IMR-90 (cell line): ENCODE data around the gene ZNF157. TPM values are rescaled to one million over a fixed set of nuclear protein-coding genes. Genes with fewer than 3 reads are reported as not detected.

Experiments used
- ATAC-seq: fragments of 200-7000 bp; cut with Tn5 transposase; 2 replicates; pipeline ENCODE4 v1.9.1; 2020; ENCODE audit warnings: low read depth, mild to moderate bottlenecking, moderate library complexity
- BruUV-seq: library from RNA; stranded (reverse); fragments of 400-500 nt; replicated peaks from 2 replicates; lab custom pipeline; 2021; lab: Mats Ljungman, UMichigan
- CTCF ChIA-PET: fragments of 300-600 bp; formaldehyde crosslinking; extraction: SDS; loops from one replicate; lab custom pipeline; 2021; ENCODE audit warnings: antibody characterized with exemption; lab: Yijun Ruan, JAX
- POLR2A ChIA-PET: fragments of 300-600 bp; sonication (Branson Sonifier 250); formaldehyde crosslinking; loops from one replicate; lab custom pipeline; 2022; ENCODE audit warnings: antibody characterized with exemption; ENCODE audit not compliant: unreplicated experiment; lab: Charles Lee
- DNase-seq: peaks from one replicate; pipeline ENCODE4 v3.0.0; 2013
- H2AFZ ChIP-seq: replicated peaks from 2 replicates; pipeline ENCODE3; 2013; ENCODE audit warnings: low read length, mild to moderate bottlenecking; ENCODE audit not compliant: poor library complexity
- H2AK5ac ChIP-seq: 2 replicates; pipeline ENCODE4 v1.6.1; 2013; ENCODE audit warnings: low read depth, low read length, inconsistent platforms
- H2AK9ac ChIP-seq: replicated peaks from 2 replicates; pipeline ENCODE3; 2013; ENCODE audit warnings: mild to moderate bottlenecking, low read depth, low read length, moderate library complexity; ENCODE audit not compliant: poor library complexity
- H2BK120ac ChIP-seq: 2 replicates; pipeline ENCODE4 v1.6.1; 2013; ENCODE audit warnings: low read depth, low read length, inconsistent platforms
- H2BK15ac ChIP-seq: 3 replicates; pipeline ENCODE4 v1.6.1; 2013; ENCODE audit warnings: low read depth, low read length, inconsistent platforms
- H2BK20ac ChIP-seq: 2 replicates; pipeline ENCODE4 v1.6.1; 2013; ENCODE audit warnings: low read depth, mild to moderate bottlenecking, inconsistent platforms, low read length, moderate library complexity
- H2BK5ac ChIP-seq: 2 replicates; pipeline ENCODE4 v1.6.1; 2013; ENCODE audit warnings: mild to moderate bottlenecking, low read depth, low read length, inconsistent platforms; ENCODE audit not compliant: poor library complexity, severe bottlenecking
- H3K14ac ChIP-seq: replicated peaks from 2 replicates; pipeline ENCODE4 v1.6.1; 2013; ENCODE audit warnings: low read depth, low read length, inconsistent platforms
- H3K18ac ChIP-seq: 2 replicates; pipeline ENCODE4 v1.6.1; 2013; ENCODE audit warnings: low read depth, low read length, control low read depth
- H3K23ac ChIP-seq: 2 replicates; pipeline ENCODE4 v1.6.1; 2013; ENCODE audit warnings: low read depth, low read length, inconsistent platforms
- H3K27ac ChIP-seq: 2 replicates; pipeline ENCODE4 v1.5.1; 2013; ENCODE audit warnings: mild to moderate bottlenecking, control low read depth, low read length; ENCODE audit not compliant: insufficient read depth
- H3K27me3 ChIP-seq: 2 replicates; pipeline ENCODE4 v1.6.1; 2013; ENCODE audit warnings: low read length; ENCODE audit not compliant: control insufficient read depth, insufficient read depth
- H3K36me3 ChIP-seq: 2 replicates; pipeline ENCODE4 v1.6.1; 2013; ENCODE audit warnings: low read length, mixed read lengths; ENCODE audit not compliant: control insufficient read depth, insufficient read depth
- H3K4ac ChIP-seq: 2 replicates; pipeline ENCODE4 v1.6.1; 2013; ENCODE audit warnings: low read depth, low read length, inconsistent platforms
- H3K4me1 ChIP-seq: 2 replicates; pipeline ENCODE4 v1.6.1; 2013; ENCODE audit warnings: low read length, mixed read lengths; ENCODE audit not compliant: control insufficient read depth, insufficient read depth
- H3K4me2 ChIP-seq: 2 replicates; pipeline ENCODE4 v1.6.1; 2013; ENCODE audit warnings: low read depth, mild to moderate bottlenecking, control low read depth, low read length, moderate library complexity
- H3K4me3 ChIP-seq: 2 replicates; pipeline ENCODE4 v1.5.1; 2013; ENCODE audit warnings: low read depth, mild to moderate bottlenecking, control low read depth, low read length, moderate library complexity; ENCODE audit not compliant: insufficient read depth
- H3K56ac ChIP-seq: 2 replicates; pipeline ENCODE4 v1.6.1; 2013; ENCODE audit warnings: low read length, inconsistent platforms; ENCODE audit not compliant: insufficient read depth; ENCODE audit errors: extremely low read depth
- H3K79me1 ChIP-seq, 2 experiments: 2 replicates each; pipeline ENCODE4 v1.6.1; 2013; ENCODE audit warnings: low read length in 2 of 2, inconsistent platforms in 1 of 2, low read depth in 1 of 2
- H3K9ac ChIP-seq: 2 replicates; pipeline ENCODE4 v1.6.1; 2013; ENCODE audit warnings: low read depth, low read length, control low read depth
- H3K9me1 ChIP-seq: 2 replicates; pipeline ENCODE4 v1.6.1; 2013; ENCODE audit warnings: low read length, inconsistent platforms; ENCODE audit not compliant: insufficient read depth
- H3K9me3 ChIP-seq: 2 replicates; pipeline ENCODE4 v1.6.1; 2013; ENCODE audit warnings: low read length; ENCODE audit not compliant: control insufficient read depth, insufficient read depth
- H4K20me1 ChIP-seq: 2 replicates; pipeline ENCODE4 v1.6.1; 2013; ENCODE audit warnings: low read length, inconsistent platforms; ENCODE audit not compliant: insufficient read depth
- H4K5ac ChIP-seq: 2 replicates; pipeline ENCODE4 v1.6.1; 2013; ENCODE audit warnings: mild to moderate bottlenecking, low read depth, low read length, control low read depth
- H4K8ac ChIP-seq, 2 experiments: 2 replicates each; pipeline ENCODE4 v1.6.1; 2013; ENCODE audit warnings: low read depth in 2 of 2, low read length in 2 of 2, control low read depth in 1 of 2, inconsistent platforms in 1 of 2
- H4K91ac ChIP-seq: 2 replicates; pipeline ENCODE4 v1.6.1; 2013; ENCODE audit warnings: low read depth, low read length, inconsistent platforms; ENCODE audit not compliant: insufficient read depth
- BHLHE40 ChIP-seq: fragments of 150-350 bp; IDR thresholded peaks from 2 replicates; pipeline ENCODE4 v1.6.1; 2016; ENCODE audit warnings: mild to moderate bottlenecking, low read depth, low read length
- CEBPB ChIP-seq: IDR thresholded peaks from 2 replicates; pipeline ENCODE4 v1.6.1; 2012; ENCODE audit warnings: low read depth, low read length, improper control_type of control experiment
- CHD1 ChIP-seq: IDR thresholded peaks from 2 replicates; pipeline ENCODE4 v1.6.1; 2012; ENCODE audit warnings: low read depth, low read length, improper control_type of control experiment
- CTCF ChIP-seq: conservative IDR thresholded peaks from 2 replicates; pipeline ENCODE4 v1.5.1; 2012; ENCODE audit warnings: mild to moderate bottlenecking, low read depth, low read length, improper control_type of control experiment
- ELK1 ChIP-seq: fragments of 150-350 bp; IDR thresholded peaks from 2 replicates; pipeline ENCODE4 v1.6.1; 2016; ENCODE audit warnings: low read depth, mild to moderate bottlenecking, low read length, moderate library complexity, borderline replicate concordance
- FOS ChIP-seq: fragments of 150-350 bp; IDR thresholded peaks from 2 replicates; pipeline ENCODE4 v1.6.1; 2016; ENCODE audit warnings: low read depth, low read length
- MAFK ChIP-seq: IDR thresholded peaks from 2 replicates; pipeline ENCODE4 v1.6.1; 2012; ENCODE audit warnings: low read depth, low read length, improper control_type of control experiment
- MAZ ChIP-seq: IDR thresholded peaks from 2 replicates; pipeline ENCODE4 v1.6.1; 2012; ENCODE audit warnings: low read depth, mild to moderate bottlenecking, low read length, improper control_type of control experiment, moderate library complexity, borderline replicate concordance
- MXI1 ChIP-seq: IDR thresholded peaks from 2 replicates; pipeline ENCODE4 v1.6.1; 2012; ENCODE audit warnings: low read depth, mild to moderate bottlenecking, low read length, moderate library complexity, borderline replicate concordance
- NFE2L2 ChIP-seq: fragments of 150-350 bp; IDR thresholded peaks from 2 replicates; pipeline ENCODE4 v1.6.1; 2016; ENCODE audit warnings: low read depth, mild to moderate bottlenecking, low read length
- POLR2A ChIP-seq: IDR thresholded peaks from 2 replicates; pipeline ENCODE4 v1.6.1; 2012; ENCODE audit warnings: mild to moderate bottlenecking, low read depth, low read length
- RAD21 ChIP-seq: IDR thresholded peaks from 2 replicates; pipeline ENCODE4 v1.6.1; 2012; ENCODE audit warnings: low read length, improper control_type of control experiment
- RCOR1 ChIP-seq: IDR thresholded peaks from 2 replicates; pipeline ENCODE4 v1.6.1; 2012; ENCODE audit warnings: mild to moderate bottlenecking, low read length, improper control_type of control experiment; ENCODE audit not compliant: insufficient replicate concordance
- RFX5 ChIP-seq: IDR thresholded peaks from 2 replicates; pipeline ENCODE4 v1.8.0; 2012; ENCODE audit warnings: low read depth, mild to moderate bottlenecking, low read length, moderate library complexity
- SMC3 ChIP-seq: fragments of 150-350 bp; IDR thresholded peaks from 2 replicates; pipeline ENCODE4 v1.6.1; 2016; ENCODE audit warnings: low read depth, mild to moderate bottlenecking, antibody characterized with exemption, low read length, moderate library complexity
- USF2 ChIP-seq: fragments of 150-350 bp; IDR thresholded peaks from 2 replicates; pipeline ENCODE4 v1.6.1; 2017; ENCODE audit warnings: mild to moderate bottlenecking, antibody characterized with exemption, low read length, low read depth
- WGBS, 2 experiments: methylation state at CpG; one replicate each; pipeline versions ENCODE4 v1.1.5 to v1.1.7; 2013; ENCODE audit warnings: missing lambda C conversion rate in 2 of 2; ENCODE audit not compliant: insufficient read length in 1 of 2; ENCODE audit errors: extremely low coverage in 2 of 2; 5-methylcytosine and 5-hydroxymethylcytosine counted together
- dilution Hi-C: fragments of 300-500 bp; cut with HindIII; formaldehyde crosslinking; loops from one replicate; pipeline ENCODE4 v1.14.3; 2018; ENCODE audit warnings: low sequenced_read_pairs; ENCODE audit not compliant: unreplicated experiment
- in situ Hi-C: fragments of 300-500 bp; cut with MboI; formaldehyde crosslinking; loops from 3 replicates; pipeline ENCODE4 v1.14.3; 2019; ENCODE audit warnings: low sequenced_read_pairs, inconsistent platforms, mixed read lengths
- intact Hi-C: fragments of 100-400 bp; cut with micrococcal nuclease; formaldehyde crosslinking; loops from 2 replicates; pipeline ENCODE4 v1.10.0; 2022
- polyA plus RNA-seq, 3 experiments: library from polyadenylated mRNA; depleted of rRNA; stranded (reverse); fragments of >200 nt; gene quantifications; 2 replicates each; pipeline ENCODE4 v1.2.3, GENCODE V29; 2012; ENCODE audit warnings: low replicate concordance in 1 of 3
- total RNA-seq: library from RNA; depleted of rRNA; stranded (reverse); fragments of >200 nt; gene quantifications from 2 replicates; pipeline ENCODE4 v1.2.3, GENCODE V29; 2012

ZNF157 gene
- total and polyA plus RNA-seq, 2 of the 4 experiments (the other 2 are of a cell fraction) = under 0.01 TPM; not detected in 1

- BruUV-seq = no TSS peak
- no peaks in the 10 kb centered on the region for H3K4me1 ChIP-seq
- H2AFZ ChIP-seq = no peak overlapping the region
- H4K8ac ChIP-seq = no peak overlapping the region
- no peaks in the 10 kb centered on the region for H4K20me1 ChIP-seq
- H3K23ac ChIP-seq = no peak overlapping the region
- H4K91ac ChIP-seq = no peak overlapping the region
- H3K9ac ChIP-seq = no peak overlapping the region
- H2AK9ac ChIP-seq = no peak overlapping the region
- DNase-seq = no peak
- POLR2A ChIA-PET = no interaction called here
- no peak overlapping the region for H3K4me3 ChIP-seq
- no peaks in the 10 kb centered on the region for H3K9me3 ChIP-seq
- no peak overlapping the region for H2BK20ac ChIP-seq
- no peaks in the 10 kb centered on the region for H3K36me3 ChIP-seq
- no peak overlapping the region for H3K18ac ChIP-seq
- H4K5ac ChIP-seq = no peak overlapping the region
- dilution Hi-C loops = no loop called here
- CTCF ChIA-PET = no interaction called here
- no peak for ATAC-seq
- no peaks in the 10 kb centered on the region for H3K9me1 ChIP-seq
- no peaks in the 10 kb centered on the region for H3K79me1 ChIP-seq
- no peak overlapping the region for H3K4me2 ChIP-seq
- WGBS, 2 experiments = no CpG with 5 or more reads among the region's 1 CpG
- H2AK5ac ChIP-seq = no peak overlapping the region
- H3K56ac ChIP-seq = no peak overlapping the region
- H2BK120ac ChIP-seq = no peak overlapping the region
- H3K14ac ChIP-seq = no peak overlapping the region
- no peak overlapping the region for H2BK15ac ChIP-seq
- TF ChIP-seq MAFK = no peak
- no peak for TF ChIP-seq RAD21
- no peak for TF ChIP-seq CTCF
- TF ChIP-seq ELK1 = no peak
- no peak for TF ChIP-seq CEBPB
- TF ChIP-seq CHD1 = no peak
- no peak for TF ChIP-seq USF2
- TF ChIP-seq FOS = no peak
- no peak for TF ChIP-seq RCOR1
- TF ChIP-seq BHLHE40 = no peak
- TF ChIP-seq RFX5 = no peak
- TF ChIP-seq POLR2A = no peak
- no peak for TF ChIP-seq SMC3
- TF ChIP-seq MXI1 = no peak
- TF ChIP-seq MAZ = no peak
- TF ChIP-seq NFE2L2 = no peak
- H3K27ac ChIP-seq = no peak overlapping the region
- intact Hi-C loops = no loop called here
- H3K4ac ChIP-seq = no peak overlapping the region
- in situ Hi-C loops = no loop called here
- H2BK5ac ChIP-seq = no peak overlapping the region
- H3K27me3 ChIP-seq = peaks cover 7% of the 10 kb centered on the region
Measured at GRCh38 chrX:47390780-47391179, 20.4 kb downstream of the ZNF157 start.
